ENCODE measurements around the gene FYCO1.
A peak's percentile ranks its signal among the peaks of the same experiment; 100 is the strongest.

The FYCO1 gene

DNA sequence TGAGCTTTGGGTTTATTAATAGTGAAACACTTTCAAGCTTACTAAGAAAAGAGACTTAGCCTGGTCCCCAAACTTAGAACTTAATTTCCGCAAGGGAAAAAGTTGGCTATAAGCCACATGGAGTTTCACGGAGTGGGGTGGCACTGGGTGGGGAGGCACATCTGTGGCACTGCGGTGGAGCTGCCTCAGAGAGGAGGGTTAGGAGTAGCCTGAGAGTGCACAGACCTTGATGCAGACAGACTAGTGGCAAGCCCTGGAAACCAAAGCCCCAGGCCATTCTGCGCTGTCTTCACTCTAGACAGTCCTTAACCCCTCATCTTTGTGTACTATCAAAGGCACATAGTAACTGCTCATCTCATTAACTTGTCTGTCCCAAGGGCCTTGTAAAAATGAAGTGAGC lies 30.4 kb downstream of the FYCO1 start:
- DNase-seq (ENCODE audit: low read depth), result no peak

DNA sequence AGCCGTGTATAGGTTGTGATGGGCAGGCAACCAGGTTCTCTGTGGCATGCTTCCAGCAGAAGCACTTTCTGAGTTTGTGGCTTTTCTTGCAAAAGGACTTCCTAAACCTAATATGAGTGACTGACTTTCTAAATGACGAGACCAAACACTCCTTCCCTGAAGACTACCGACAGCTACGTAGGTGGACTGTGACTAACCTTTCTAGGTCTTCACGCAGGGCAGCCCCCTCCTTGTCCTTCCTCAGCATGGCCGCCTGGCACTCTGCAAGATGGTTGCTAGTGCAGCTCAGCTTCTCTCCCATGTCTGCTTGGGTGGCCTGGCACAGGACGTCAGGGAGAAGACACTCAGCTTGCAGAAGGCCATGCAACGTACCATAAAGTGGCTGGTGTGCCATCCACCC lies 31.5 kb downstream of the FYCO1 start:
- DNase-seq (ENCODE audit: low read depth), result no peak

DNA sequence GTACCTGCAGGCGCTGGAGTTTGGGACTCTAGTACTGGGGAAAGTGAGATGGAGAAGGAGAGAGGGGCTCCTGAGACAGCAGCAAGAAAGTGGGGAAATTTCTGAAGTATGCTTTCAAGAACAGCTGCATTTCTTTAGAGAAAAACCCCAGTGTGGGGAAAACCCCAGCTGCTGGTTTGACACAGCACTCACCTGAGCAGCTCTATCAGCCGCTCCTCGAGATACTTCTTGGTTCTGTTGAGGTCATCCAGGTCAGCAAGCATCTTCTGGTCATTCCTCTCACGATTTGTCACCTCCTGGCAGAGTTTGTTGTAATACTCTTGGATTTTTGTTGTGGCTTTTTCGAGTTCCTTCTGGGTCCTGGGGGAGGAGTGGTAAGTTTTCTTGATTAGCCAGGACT lies 33.6 kb downstream of the FYCO1 start:
- DNase-seq (ENCODE audit: low read depth), result no peak

DNA sequence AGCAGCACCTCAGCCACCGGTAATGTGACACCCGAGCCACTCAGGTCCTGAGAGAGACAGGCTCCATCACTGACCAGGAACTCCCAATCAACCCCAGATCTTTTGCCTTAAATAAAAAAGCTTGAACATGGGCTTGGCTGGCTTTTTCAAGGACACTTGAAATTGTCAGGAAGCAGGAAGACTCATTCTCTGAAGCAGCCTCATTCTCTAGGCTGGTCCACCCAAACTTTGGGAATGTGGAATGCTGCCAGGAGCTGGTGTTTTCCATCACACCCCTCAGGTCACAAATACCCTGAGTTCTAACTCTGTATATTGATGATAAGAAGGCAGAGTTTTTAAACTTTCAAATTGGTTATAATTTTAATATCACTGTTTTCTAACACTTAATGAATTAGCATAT lies 35.3 kb downstream of the FYCO1 start:
- no peak for DNase-seq (ENCODE audit: low read depth)

DNA sequence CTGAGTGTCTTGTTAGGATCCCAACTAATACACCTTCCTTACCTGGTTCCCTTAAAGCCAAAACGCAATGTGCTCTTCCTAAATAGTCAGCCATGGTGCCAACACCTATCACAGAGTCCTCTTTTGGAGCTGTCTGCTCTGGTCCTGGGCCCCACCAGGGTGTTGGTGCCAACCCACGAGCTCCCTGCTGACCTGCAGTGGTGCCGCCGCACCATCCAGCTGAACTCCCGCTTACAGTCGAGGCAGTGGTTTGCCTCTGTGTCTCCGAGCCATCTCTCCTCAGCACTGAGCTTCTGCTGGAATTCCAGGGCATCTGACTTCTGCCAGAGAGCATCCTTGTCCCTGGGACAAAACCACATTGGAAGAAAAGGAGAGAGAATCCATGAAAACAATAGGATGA lies 36.4 kb downstream of the FYCO1 start:
- DNase-seq (ENCODE audit: low read depth), result no peak

DNA sequence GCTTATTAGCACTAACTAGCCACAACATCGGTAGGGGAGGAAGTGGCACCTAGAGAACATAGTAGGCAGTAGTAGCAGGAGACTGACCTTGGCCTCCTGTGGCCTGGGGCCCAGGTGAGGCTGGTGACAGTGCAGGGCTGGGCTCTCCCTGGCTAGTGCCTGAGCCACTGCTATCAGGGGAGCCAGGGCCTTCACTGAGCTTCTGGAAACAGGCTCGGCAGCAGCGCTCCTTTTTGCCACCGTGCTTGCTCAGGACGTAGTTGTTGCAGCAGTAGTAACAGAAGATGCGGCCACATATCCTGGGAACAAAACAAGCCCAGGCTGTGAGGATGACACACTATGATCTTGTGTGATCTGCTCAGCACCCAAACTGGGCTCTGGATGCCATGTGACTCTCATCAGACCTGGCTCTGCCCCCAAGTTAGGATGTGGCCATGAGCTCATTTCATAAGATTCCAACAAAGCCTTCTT lies 37.3 kb downstream of the FYCO1 start:
- DNase-seq (ENCODE audit: low read depth), result peak; percentile 91

DNA sequence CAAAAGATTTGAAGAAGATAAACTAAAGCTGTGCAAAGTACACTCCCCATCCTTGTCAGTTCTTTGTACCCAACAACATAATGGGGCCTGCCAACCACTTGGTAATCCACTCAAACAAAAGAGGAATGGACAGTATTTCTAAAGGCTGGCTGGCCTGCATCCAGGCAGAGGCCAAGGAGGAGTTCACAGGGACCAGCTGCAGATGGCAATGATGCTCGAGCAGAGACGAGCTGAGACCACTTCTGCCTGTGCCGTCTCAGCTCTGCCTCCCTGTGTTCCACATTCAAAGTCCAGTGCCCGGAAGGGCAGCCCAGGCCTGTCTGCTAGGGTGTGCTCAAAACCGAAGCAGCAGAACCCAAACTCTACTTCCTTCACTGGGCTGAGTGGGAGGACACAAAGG lies 38.0 kb downstream of the FYCO1 start:
- no peak for DNase-seq (ENCODE audit: low read depth)

- no peak for DNase-seq (ENCODE audit: low read depth)
Measured at GRCh38 chr3:45955706-45956105, 39.9 kb downstream of the FYCO1 start.

GRCh38 chr3:45955017-45955647 lies 40.5 kb downstream of the FYCO1 start:
- no peak for DNase-seq (ENCODE audit: low read depth)

GRCh38 chr3:45954306-45954705 lies 41.3 kb downstream of the FYCO1 start:
- no peak for DNase-seq (ENCODE audit: low read depth)

DNA sequence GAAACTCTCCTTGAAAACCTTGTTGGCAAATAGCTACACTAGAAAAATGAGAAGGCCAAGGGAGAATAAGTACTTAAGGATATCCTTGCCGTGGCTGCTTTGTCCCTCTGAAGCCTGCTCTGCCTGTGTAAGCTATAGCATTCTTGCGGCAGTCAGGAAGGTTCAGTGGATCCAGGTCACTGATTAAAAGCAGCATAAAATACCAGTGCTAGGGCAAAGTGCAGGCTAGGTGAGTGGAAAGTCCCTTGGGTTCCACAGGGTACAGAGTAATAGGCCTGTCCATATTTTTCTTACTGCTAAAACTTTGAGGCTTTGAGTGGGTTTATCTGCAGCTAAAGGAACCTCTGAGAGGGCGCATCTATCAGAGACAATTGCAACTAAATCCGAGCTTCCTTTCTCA lies 42.1 kb downstream of the FYCO1 start:
- DNase-seq (ENCODE audit: low read depth), result no peak

- no peak for DNase-seq (ENCODE audit: low read depth)
Measured at GRCh38 chr3:45952456-45952855, 43.2 kb downstream of the FYCO1 start.

- no peak for DNase-seq (ENCODE audit: low read depth)
Measured at GRCh38 chr3:45951946-45952345, 43.7 kb downstream of the FYCO1 start.

DNA sequence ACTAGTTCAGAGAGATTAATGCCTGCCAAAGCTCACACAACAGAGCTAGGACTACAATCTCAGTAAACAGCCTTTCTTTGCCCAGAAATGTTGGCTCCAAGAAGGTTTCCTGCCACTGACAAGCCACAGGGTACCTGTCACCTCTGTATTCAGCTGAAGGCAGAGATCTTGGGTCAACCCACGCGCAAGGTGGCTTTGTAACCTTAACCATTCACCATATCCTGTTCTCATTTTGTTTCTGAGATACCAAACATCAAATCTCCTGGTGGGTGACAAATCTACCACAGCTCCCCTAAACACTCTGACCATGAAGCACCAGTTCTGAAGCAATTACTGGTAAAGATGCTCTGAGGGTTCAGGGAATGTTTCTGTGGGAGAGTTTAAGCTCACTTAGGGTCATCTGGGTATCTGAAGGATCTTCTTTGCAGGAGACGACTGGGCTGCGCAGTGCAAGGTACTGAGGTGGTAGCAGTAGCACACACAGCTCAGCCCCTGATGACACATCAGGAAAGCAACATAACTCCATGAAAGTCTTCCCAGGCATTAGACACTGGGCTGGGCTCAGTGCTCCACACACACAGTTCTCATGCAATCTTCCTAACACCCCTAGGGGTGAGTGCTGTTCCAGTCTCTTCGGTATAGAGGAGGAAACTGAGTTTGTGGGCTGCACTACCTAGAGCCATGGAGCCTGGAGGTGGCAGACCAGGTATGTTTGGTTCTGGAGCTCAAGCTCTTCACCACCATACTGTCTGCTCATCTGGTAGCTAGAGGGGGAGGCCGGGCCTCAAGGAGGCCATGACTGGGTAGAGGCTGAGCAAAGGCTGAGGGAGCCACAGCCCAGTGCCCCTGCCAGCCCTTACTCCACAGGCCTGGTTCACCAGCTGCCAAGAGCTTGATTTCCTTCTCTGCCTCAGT lies 44.7 kb downstream of the FYCO1 start:
- no peak for DNase-seq (ENCODE audit: low read depth)

GRCh38 chr3:45950131-45950530 lies 45.5 kb downstream of the FYCO1 start:
- DNase-seq (ENCODE audit: low read depth), result no peak

- no peak for DNase-seq (ENCODE audit: low read depth)
Measured at GRCh38 chr3:45949432-45949831, 46.2 kb downstream of the FYCO1 start.

DNA sequence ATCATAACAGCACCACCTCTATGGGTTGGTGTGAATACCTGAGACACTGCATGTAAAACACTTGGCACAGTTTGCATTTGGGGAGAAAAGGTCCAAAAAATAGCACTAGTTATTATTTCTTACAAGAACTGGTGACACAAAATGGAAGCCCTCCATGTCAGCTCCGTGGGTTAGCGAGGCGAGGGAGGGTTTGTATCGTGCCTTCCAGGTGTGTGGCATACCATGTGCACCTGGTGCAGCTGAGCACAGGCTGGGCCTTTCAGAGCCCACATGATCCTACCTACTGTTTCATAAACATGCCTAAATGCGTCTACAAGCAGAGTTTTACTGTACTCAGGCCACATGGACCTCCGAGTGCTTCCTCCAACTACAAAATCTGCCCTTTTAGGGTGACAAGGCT lies 46.7 kb downstream of the FYCO1 start:
- no peak for DNase-seq (ENCODE audit: low read depth)

- DNase-seq (ENCODE audit: low read depth), result peak; percentile 95
Measured at GRCh38 chr3:45948311-45948781, 47.3 kb downstream of the FYCO1 start.

DNA sequence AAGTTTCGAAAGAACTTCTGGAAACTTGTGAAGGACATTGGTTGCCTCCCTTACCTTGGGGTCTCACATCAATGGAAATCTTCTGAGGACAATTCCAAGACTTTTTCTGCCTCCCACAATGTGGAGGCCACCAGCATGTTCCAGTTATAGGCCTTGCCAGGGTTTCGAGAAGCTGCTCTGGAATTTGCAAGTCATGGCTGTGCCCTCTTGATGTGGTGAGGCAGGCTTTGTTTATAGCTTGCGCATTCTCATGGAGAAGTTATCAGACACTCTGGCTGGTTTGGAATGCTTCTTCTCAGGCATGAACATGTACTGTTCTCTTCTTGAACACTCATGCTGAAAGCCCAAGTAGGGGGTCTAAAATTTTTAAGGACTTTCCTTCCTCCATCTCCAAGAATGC lies 48.3 kb downstream of the FYCO1 start:
- DNase-seq (ENCODE audit: low read depth), result no peak

DNA sequence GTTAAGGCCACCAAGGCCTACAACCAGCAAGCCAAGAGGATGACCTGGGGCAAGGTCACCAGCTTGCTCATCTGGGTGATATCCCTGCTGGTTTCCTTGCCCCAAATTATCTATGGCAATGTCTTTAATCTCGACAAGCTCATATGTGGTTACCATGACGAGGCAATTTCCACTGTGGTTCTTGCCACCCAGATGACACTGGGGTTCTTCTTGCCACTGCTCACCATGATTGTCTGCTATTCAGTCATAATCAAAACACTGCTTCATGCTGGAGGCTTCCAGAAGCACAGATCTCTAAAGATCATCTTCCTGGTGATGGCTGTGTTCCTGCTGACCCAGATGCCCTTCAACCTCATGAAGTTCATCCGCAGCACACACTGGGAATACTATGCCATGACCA lies 48.7 kb downstream of the FYCO1 start:
- no peak for DNase-seq (ENCODE audit: low read depth)

DNA sequence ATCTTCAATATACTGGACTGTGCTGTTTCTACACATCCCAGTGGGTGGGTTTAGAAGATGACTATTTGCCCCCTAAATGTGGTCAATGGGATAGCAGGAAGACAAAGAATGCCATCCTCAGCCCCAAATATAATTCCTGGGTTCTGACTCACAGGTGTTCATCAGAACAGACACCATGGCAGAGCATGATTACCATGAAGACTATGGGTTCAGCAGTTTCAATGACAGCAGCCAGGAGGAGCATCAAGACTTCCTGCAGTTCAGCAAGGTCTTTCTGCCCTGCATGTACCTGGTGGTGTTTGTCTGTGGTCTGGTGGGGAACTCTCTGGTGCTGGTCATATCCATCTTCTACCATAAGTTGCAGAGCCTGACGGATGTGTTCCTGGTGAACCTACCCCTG lies 49.3 kb downstream of the FYCO1 start:
- DNase-seq (ENCODE audit: low read depth), result no peak

DNA sequence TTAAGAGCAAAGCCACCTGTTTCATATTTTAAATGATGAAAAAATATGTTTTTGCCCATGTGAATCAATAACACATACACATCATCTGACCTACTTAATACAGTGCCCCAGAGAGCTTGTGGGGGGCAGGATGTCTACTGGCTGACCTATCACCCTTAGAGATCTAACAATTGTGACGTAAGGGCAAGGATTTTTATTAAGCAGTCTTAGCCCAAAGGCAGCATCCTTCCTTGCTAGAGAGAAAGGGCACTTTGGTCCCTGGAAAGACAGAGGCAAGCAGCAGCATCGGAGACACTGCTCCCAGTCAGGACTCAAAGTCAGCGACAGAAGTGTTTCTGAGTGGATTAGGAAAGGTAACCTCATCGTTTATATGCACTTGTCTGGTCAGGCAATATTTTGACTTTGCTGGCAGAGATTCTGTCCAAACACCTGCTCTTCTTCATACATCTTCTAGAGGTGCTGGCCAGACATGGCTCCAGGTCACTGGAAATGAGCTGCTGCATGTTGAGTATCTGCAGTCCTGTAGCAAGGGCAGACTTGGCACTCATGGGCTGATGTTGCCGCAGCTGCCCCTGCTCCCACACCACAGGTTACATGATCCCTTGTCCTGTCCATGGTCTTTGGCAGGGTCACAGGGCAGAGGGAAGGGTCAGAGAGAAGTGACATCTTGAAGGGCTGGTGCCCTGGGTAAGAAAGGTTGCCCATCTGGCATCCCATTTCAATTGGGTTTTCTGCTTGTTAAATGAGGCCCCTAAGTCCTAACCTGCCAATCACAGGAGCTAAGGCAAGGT lies 50.6 kb downstream of the FYCO1 start:
- DNase-seq (ENCODE audit: low read depth), result no peak
